ENCODE data around the gene FAF1.
"Not testable (repeated sequence)": the region's sequence is repeated elsewhere in the genome, so short reads cannot be mapped to it uniquely, and the experiment has no call there.

Gene FAF1

DNA sequence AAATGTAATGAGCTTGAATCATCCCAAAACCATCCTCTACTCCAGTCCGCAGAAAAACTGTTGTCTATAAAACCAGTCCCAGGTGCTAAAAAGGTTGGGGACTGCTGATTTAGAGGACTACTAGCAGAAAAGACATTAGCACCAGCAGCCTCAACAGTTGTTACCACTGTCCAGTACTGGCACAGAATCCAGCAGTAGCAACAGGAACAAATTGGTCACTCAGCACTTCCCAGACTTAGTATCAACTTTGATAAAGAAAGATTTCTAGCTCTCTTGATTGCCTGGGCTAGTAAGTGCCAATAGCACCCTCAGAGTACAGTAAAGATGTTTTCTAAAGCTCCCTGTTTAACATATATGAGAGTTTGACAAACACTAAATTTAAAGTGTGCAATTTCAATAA lies 127.9 kb downstream of the FAF1 start:
- TF ChIP-seq FOXK2 (IDR thresholded peaks at IDR 0.05) (no peak), SP1 (IDR thresholded peaks at IDR 0.05) (no peak), HDGF (IDR thresholded peaks at IDR 0.05; ENCODE audit: borderline replicate concordance) (no peak), PKNOX1 (IDR thresholded peaks at IDR 0.05) (no peak), FOXA1 (IDR thresholded peaks at IDR 0.05) (no peak)
- POLR2A ChIA-PET: no interaction called here
- DNase-seq (ENCODE audit: extremely low spot score): no peak
- CTCF ChIA-PET: no interaction called here

- no peak for TF ChIP-seq SP1 (IDR thresholded peaks at IDR 0.05)
- TF ChIP-seq HDGF (IDR thresholded peaks at IDR 0.05; ENCODE audit: borderline replicate concordance): no peak
- TF ChIP-seq NFRKB (IDR thresholded peaks at IDR 0.05): no peak
- no peak for TF ChIP-seq BHLHE40 (IDR thresholded peaks at IDR 0.05; ENCODE audit: borderline replicate concordance)
- no peak for TF ChIP-seq L3MBTL2 (conservative IDR thresholded peaks at IDR 0.05)
- no peak for TF ChIP-seq SUZ12 (IDR thresholded peaks at IDR 0.05)
- TF ChIP-seq LEF1 (IDR thresholded peaks at IDR 0.05; ENCODE audit: borderline replicate concordance): no peak
- no peak for TF ChIP-seq CTBP1 (IDR thresholded peaks at IDR 0.05; ENCODE audit: borderline replicate concordance)
- TF ChIP-seq FOXA1 (IDR thresholded peaks at IDR 0.05): no peak
- no peak for TF ChIP-seq PKNOX1 (IDR thresholded peaks at IDR 0.05)
- TF ChIP-seq ZNF384 (IDR thresholded peaks at IDR 0.05): no peak
- TF ChIP-seq FOXK2 (IDR thresholded peaks at IDR 0.05): no peak
- TF ChIP-seq TARDBP (IDR thresholded peaks at IDR 0.05): no peak
- no peak for TF ChIP-seq FOXM1 (IDR thresholded peaks at IDR 0.05; ENCODE audit: borderline replicate concordance)
- TF ChIP-seq ARNT (IDR thresholded peaks at IDR 0.05): no peak
- no peak for TF ChIP-seq ELF4 (IDR thresholded peaks at IDR 0.05)
- no peak for DNase-seq (ENCODE audit: extremely low spot score)
- ChIA-PET POLR2A (no interaction called here), CTCF (no interaction called here)
Observed at GRCh38 chr1:50831300-50832061, 128.6 kb downstream of the FAF1 start.

DNA sequence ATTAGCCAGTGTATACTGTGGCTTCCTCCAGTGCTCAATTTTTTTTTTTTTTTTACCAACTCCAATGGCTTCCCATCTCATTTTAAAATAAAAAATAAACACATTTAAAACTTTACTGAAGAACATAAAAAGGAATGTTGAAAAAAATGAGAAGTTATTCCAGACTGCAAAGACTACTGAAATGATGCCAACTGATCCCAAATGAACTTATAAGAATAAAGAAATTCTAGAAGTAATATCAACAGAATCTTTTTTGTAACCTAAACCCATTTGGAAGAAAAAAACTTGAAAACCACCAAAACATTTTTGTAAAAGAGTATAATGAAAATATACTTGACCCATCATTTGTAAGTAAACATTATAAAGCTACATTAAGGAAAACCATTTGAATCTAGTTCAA lies 129.4 kb downstream of the FAF1 start:
- POLR2A ChIA-PET: no interaction called here
- TF ChIP-seq SP1 (IDR thresholded peaks at IDR 0.05) (no peak), LEF1 (IDR thresholded peaks at IDR 0.05; ENCODE audit: borderline replicate concordance) (no peak), FOXM1 (IDR thresholded peaks at IDR 0.05; ENCODE audit: borderline replicate concordance) (no peak), L3MBTL2 (conservative IDR thresholded peaks at IDR 0.05) (no peak), ZNF384 (IDR thresholded peaks at IDR 0.05) (no peak), FOXA1 (IDR thresholded peaks at IDR 0.05) (no peak), ARNT (IDR thresholded peaks at IDR 0.05) (no peak), SUZ12 (IDR thresholded peaks at IDR 0.05) (no peak)
- CTCF ChIA-PET: no interaction called here

GRCh38 chr1:50829014-50829958 lies 130.8 kb downstream of the FAF1 start:
- no peak for TF ChIP-seq PKNOX1 (IDR thresholded peaks at IDR 0.05)
- TF ChIP-seq TARDBP (IDR thresholded peaks at IDR 0.05): no peak
- no peak for TF ChIP-seq NFRKB (IDR thresholded peaks at IDR 0.05)
- TF ChIP-seq ELF4 (IDR thresholded peaks at IDR 0.05): no peak
- TF ChIP-seq SUZ12 (IDR thresholded peaks at IDR 0.05): no peak
- no peak for TF ChIP-seq CTBP1 (IDR thresholded peaks at IDR 0.05; ENCODE audit: borderline replicate concordance)
- no peak for TF ChIP-seq L3MBTL2 (conservative IDR thresholded peaks at IDR 0.05)
- TF ChIP-seq SP1 (IDR thresholded peaks at IDR 0.05): no peak
- DNase-seq (ENCODE audit: extremely low spot score): no peak
- CTCF ChIA-PET: no interaction called here
- POLR2A ChIA-PET: no interaction called here

More for the DNA sequence above, 129.4 kb downstream of the FAF1 start:
- no peak for DNase-seq (ENCODE audit: extremely low spot score)

DNA sequence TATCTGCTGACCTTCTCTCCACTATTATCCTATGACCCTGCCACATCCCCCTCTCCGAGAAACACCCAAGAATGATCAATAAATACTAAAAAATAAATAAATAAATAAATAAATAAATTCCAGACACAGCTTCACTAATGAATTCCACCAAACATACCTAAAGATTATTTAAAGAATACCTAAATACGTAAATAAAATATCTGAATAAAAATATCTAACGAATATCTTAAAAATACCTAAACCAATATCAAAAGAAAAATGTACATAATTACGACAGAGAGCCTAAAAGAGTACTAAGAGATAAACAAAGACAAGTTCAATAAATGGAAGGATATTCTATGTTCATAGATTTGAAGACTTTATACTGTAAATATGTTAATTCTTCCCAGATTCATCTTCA lies 132.5 kb downstream of the FAF1 start:
- DNase-seq (ENCODE audit: extremely low spot score): no peak
- POLR2A ChIA-PET: no interaction called here
- TF ChIP-seq NFRKB (IDR thresholded peaks at IDR 0.05) (no peak), ZNF384 (IDR thresholded peaks at IDR 0.05) (no peak)
- CTCF ChIA-PET: no interaction called here

GRCh38 chr1:50826792-50827191 lies 133.3 kb downstream of the FAF1 start:
- CTCF ChIA-PET; DNase-seq (ENCODE audit: extremely low spot score); POLR2A ChIA-PET: not testable (repeated sequence)
